ENCODE measurements around the gene FBXL16.
"Not testable (repeated sequence)": the region's sequence is repeated elsewhere in the genome, so short reads cannot be mapped to it uniquely, and the experiment has no call there.

FBXL16 gene, protein sequence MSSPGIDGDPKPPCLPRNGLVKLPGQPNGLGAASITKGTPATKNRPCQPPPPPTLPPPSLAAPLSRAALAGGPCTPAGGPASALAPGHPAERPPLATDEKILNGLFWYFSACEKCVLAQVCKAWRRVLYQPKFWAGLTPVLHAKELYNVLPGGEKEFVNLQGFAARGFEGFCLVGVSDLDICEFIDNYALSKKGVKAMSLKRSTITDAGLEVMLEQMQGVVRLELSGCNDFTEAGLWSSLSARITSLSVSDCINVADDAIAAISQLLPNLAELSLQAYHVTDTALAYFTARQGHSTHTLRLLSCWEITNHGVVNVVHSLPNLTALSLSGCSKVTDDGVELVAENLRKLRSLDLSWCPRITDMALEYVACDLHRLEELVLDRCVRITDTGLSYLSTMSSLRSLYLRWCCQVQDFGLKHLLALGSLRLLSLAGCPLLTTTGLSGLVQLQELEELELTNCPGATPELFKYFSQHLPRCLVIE

DNA sequence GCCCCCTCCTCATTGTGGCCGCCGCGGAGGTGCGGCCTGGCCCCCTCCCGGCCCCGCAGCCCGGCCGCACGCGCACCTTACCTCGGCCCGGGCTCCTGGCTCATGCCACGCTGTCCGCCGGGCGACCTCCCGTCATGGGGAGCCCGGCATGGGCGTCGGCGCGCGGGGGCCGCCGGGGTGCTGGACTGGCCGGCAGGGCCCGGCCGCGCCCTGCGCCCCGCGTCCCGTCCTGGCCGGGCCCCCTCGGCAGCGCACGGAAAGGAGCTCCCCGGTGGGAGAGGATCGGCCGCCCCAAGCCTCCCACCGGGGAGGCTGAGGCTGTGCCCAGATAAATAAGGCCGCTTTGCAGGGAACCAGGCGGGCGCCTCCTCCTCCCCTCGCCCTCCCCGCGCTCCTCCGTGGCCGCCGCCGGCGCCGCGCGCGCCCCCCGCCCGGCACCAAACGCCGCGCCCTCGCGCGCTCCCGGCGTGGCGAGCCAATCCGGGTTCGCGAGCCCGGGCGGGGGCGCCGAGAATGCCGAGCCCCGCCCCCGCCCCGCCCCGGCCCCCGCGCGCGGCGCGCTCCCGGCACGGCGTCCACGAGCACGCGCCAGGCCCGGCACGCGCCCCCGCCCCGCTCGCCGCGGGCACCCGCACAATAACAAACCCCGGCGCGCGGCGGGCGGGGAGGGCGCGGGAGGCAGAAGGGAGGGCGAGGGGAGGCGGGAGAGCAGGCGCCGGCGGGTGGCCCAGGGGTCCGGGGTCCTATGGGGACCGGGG, at the start of gene FBXL16:
Gene FBXL16 (minus strand): TSS at position 371 of the 758 bp plus-strand sequence. CDS start 8,396 bp downstream, outside the sequence.
- DNase-seq (ENCODE audit: low read depth), result no peak

DNA sequence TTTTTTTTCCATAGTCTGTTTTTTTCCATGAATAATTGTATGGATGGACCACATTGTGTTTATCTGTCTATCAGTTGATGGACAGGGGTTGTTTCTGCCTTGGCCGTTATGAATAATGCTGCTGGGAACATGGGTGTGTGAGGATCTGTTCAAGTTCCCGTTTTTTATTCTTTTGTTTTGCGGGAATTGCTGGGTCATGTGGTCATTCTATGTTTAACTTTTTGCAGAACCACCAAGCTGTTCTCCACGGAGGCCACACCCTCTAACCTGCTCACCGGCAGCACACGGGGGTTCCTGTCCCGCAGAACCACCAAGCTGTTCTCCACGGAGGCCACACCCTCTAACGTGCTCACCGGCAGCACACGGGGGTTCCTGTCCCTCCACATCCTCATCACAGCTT, 49.1 kb upstream of the FBXL16 start:
- no peak for DNase-seq (ENCODE audit: low read depth)

DNA sequence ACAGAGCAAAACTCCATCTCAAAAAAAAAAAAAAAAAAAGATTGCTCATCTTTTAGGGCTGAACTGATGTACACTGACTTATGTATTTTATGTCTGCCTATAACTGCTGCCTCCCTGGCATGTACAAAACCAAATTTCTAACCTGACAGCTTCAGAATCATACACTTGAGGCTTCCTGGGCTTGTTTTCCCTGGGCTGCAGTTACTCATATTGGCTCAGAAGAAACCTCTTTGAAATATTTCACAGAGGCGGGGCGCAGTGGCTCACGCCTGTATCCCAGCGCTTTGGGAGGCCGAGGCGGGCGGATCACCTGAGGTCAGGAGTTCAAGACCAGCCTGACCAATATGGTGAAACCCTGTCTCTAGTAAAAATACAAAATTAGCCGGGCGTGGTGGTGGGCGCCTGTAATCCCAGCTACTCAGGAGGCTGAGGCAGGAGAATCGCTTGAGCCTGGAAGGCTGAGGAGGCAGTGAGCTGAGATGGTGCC, 48.6 kb upstream of the FBXL16 start:
- DNase-seq (ENCODE audit: low read depth), result not testable (repeated sequence)

DNA sequence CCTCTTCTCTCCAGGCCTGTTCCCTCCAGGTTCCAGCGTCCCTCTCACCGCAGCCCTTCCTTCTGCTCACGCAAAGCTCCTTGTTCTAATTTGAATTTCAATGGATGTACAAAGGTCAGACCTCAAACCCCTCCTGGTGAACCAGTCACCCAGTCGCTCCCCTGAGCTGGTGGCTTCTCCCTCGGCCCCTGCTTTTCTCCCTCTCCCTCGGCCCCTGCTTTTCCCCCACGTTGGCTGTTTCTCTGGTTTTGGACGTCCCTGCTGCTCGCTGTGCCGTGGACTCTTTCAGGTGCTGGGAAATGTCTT, 46.4 kb upstream of the FBXL16 start:
- DNase-seq (ENCODE audit: low read depth), result no peak

DNA sequence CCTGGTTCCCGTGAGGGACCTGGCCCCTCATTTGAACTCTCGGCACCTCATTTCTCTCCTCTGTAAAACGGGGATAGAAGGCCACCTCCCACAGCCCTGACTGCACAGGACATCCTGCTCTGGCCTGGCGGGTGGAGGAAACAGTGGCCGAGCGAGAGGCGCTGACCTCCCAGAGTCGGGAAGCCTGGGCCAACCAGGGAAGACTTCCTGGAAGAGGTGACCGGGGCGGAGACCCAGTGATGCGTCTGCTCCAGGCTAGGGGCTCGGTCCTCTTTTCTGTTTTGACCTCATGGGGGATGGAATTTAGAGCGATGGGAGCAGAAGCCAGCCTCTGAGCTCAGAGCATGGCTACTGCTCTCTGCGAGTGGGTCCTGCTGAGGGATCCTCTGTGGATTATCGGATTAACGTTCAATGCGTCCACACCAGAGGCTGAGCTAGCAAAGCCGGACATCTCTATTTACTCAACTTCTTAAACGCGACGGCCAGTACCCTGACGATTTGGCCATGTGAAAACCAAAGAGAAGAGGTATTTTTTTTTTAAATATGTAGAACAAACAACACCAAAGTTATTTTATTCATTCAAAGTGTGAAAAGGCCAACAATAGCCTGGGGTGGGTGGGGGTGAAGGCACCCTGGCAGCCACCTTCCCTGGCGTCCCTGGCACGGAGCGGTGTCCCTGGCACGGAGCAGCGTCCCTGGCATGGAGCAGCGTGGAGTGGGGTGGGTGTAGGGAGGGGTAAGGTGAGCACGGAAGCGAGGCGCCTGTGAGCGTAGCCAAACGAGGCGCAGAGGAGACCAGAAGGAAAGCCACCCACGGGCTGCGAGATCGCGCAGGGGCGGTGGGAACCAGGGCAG, 45.8 kb upstream of the FBXL16 start:
- no peak for DNase-seq (ENCODE audit: low read depth)

DNA sequence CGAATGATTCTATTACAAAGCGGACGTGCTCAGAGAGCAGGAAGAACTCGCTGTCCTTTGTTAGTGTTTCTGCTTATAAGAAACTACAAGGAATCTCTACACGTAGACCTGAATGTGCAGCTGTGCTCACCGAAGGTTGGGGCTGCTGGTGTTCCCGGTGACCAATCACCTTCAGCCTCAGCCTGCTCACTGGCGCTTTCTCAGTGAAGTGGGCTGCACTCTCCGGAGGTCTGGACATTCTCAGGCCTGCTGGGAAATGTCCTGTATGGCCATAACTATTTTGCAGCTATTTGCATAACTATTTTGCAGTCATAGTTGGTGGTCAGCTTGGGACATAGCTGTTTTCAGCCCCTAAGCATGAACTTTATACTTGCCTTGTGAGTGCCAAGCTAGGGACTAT, 44.9 kb upstream of the FBXL16 start:
- DNase-seq (ENCODE audit: low read depth), result no peak

DNA sequence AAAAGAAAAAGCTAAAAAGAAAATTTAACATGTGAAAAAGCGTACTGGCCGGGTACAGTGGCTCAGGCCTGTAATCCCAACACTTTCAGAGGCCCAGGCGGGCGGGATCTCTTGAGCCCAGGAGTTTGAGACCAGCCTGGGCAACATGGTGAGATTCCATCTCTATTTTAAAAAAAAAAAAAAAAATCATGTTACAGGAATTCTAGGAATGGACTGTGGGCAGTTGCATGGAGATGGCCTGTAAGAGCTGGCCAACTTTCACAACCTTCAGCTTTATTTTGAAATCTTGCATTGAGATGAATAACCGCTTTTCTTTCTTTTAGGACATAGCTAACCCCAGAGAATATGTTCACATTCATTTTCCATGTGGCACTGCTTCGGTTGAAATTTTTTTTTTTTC, 43.4 kb upstream of the FBXL16 start:
- DNase-seq (ENCODE audit: low read depth), result peak; percentile 50

DNA sequence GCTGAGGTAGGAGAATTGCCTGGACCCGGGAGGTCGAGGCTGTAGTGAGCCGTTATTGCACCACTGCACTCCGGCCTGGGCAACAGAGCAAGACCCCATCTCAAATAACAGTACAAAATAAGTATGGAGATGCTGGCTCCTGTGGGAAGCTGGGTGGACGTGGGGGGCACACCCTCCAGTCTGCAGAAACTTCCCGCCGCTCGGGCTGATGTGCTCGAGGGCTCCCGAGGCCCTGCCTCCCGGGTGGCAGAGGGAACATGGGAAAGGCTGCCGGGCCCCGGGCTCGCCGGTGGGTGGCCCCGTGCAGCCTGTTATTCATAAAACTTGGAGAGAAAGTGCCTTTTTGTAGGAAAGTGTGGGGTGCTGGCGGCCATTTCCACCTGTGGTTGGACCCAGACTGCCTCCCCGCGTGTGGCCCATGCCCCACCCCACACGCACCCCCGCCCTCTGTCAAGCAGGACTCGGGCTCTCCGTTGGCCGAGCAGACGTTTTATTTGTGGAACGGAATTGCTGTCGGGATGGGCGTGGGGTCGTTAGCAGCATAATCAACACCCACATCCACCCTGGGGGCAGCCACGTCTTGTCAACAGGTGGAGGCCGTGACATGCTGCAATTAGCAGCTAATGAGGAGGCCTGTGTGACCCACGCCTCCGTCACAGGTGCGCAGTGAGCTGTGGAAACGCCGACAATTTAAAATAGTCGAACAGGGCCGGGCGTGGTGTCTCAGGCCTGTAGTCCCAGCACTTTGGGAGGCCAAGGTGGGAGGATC, 42.6 kb upstream of the FBXL16 start:
- DNase-seq (ENCODE audit: low read depth), result no peak

DNA sequence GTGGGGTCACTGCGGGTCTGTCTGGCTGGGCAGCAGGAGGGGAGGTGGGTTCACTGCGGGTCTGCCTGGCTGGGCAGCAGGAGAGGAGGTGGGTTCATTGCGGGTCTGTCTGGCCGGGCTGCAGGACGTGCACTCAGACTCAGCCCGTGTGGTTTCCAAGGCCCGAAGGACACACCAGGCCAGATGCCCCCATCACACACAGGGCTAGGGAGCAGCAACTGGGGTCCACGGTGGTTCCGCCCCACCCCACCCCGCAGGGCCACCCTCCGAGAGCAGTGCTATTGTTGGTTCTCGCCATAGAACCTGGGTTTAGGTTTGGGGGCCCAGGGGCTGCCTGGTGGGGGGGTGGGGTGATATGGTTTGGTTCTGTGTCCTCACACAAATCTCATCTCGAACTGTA, 41.0 kb upstream of the FBXL16 start:
- DNase-seq (ENCODE audit: low read depth), result no peak

DNA sequence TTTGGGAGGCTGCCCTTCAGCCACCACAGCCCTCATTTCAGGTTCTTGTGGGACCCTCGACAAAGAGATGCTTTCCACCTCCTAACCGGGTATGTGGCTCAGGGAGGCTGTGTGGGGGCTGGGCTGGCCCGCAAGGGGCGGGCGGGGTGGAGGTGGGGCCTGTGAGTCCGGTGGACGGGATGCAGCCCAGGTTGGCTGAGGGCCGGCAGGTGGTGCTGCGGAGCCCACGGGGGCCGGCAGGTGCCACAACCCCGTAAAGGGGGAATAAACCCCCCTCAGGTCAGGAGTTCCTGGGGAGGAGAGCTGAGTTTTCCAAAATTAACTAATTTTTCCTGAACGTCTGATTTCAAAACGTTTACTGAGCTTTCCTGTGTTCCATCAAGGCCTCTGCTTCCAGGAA, 40.1 kb upstream of the FBXL16 start:
- peak; percentile 43 for DNase-seq (ENCODE audit: low read depth)

DNA sequence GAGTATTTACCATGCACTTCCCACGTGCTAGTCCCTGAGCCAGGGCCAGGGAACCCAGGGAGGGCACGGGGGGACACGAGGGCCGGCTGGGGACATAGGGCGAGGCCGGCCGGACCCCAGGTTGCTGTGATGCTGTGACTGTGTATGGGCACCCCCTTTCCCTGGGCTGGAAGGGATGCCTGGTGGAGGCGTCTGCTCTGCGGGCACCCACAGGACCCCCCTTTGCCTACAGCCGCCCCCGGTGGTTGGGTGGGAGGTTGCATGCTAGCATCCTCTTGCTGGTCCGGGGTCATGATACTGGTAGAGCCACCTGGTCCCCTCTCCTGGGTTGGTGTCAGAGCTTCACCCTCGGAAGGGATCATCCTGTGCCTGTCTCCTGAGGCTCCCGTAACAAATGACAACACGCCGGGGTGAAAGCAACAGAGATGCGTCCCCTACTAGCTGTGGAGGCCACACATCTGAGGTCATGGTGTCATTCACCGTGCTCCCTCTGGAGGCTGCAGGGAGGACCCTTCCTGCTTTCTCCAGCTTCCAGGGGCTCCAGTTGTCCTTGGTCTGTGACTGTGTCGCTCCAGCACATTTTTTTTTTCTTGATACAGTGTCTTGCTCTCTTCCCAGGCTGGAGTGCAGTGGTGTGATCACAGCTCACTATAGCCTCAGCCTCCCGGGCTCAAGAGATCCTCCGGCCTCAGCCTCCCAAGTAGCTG, 38.3 kb upstream of the FBXL16 start:
- no peak for DNase-seq (ENCODE audit: low read depth)

DNA sequence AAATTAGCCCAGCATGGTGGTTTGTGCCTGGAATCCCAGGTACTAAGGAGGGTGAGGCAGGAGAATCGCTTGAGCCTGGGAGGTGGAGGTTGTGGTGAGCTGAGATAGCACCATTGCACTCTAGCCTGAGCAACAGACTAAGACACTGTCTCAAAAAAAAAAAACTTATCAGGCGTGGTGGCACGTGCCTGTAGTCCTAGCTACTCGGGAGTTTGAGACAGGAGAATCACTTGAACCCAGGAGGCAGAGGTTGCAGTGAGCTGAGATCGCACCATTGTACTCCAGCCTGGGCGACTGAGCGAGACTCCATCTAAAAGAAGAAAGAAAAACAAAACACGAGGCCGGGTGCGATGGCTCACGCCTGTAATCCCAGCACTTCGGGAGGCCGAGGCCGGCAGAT, 37.3 kb upstream of the FBXL16 start:
- not testable (repeated sequence) for DNase-seq (ENCODE audit: low read depth)

DNA sequence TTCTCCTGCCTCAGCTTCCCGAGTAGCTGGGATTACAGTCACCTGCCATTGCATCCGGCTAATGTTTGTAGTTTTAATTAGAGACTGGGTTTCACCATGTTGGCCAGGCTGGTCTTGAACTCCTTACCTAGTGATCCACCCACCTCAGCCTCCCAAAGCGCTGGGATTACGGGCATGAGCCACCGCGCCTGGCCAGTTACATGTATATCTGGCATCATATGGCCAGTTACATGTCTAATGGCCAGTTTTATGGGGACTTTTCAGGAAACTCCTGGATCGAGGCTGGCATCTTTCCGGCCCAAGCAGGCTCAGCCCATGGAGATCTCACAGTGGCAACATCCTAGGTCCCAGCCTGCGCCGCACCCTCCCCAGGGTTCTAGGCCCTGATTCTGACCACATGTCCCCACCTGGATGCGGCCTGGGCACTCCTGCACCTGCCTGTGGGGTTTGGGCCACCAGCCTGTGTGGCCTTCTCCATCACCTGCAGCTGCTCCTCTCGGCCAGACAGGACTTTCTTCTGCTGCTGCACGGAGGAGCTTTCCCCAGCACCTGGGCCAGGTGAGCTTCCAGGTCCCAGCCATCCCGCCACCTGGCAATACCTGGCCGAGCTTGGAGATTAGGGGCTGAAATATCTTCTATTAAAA, 36.5 kb upstream of the FBXL16 start:
- DNase-seq (ENCODE audit: low read depth), result no peak

DNA sequence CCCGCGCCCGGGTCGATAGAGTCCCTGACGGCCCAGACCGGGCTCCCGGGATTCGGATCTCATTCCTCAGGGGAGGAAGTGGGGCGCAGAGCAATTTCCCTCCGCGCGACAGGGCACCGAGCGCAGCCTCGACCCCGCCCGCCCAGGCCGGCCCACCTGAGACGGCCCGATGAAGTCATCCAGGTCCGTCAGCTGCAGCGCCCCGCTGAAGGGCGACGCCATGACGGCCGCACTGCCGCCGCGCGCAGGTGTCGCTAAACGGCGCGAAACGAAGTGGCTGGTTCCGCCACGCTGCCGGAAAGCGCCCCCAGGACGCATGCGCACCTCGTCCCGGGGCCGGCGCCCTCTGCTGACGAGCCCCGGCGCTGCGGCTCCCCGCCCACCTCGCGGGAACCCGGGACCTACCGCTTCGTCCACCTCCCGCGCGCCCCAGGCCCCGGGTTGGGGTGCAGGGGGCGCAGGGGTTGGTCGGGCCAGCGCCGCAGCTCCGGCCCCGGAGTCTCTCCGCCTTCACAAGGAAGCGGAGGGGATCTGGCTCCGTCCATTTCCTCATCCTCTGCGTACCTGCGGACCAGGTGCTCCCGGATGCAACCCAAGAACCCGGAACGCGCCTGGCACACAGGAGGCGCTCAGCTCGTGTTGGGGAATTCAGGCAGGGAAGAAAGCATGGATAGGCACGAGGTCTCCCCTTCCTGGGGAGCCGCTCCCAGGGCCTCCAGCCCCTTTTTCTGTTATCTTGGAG, 35.3 kb upstream of the FBXL16 start, which contains the start of gene CIAO3:
Gene CIAO3 (minus strand): TSS at position 234 of the 742 bp plus-strand sequence. CDS start 12 bp downstream, at position 222.
- DNase-seq (ENCODE audit: low read depth), result peak; percentile 91

DNA sequence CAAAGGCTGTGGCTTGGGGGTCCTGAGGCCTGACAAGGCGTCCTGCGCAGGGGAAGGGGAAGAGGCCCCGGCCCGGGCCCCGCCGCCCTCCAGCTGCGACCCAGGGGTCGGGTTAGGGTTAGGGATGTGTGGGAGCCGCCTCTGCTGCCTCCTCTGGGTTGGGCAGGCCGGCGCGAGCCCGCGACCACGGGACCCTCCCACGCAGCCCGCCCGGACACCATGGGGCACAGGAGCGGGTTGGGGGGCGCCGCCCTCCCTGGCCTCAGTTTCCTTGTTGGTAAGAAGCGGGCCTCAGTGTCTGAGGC, 34.8 kb upstream of the FBXL16 start:
- no peak for DNase-seq (ENCODE audit: low read depth)

DNA sequence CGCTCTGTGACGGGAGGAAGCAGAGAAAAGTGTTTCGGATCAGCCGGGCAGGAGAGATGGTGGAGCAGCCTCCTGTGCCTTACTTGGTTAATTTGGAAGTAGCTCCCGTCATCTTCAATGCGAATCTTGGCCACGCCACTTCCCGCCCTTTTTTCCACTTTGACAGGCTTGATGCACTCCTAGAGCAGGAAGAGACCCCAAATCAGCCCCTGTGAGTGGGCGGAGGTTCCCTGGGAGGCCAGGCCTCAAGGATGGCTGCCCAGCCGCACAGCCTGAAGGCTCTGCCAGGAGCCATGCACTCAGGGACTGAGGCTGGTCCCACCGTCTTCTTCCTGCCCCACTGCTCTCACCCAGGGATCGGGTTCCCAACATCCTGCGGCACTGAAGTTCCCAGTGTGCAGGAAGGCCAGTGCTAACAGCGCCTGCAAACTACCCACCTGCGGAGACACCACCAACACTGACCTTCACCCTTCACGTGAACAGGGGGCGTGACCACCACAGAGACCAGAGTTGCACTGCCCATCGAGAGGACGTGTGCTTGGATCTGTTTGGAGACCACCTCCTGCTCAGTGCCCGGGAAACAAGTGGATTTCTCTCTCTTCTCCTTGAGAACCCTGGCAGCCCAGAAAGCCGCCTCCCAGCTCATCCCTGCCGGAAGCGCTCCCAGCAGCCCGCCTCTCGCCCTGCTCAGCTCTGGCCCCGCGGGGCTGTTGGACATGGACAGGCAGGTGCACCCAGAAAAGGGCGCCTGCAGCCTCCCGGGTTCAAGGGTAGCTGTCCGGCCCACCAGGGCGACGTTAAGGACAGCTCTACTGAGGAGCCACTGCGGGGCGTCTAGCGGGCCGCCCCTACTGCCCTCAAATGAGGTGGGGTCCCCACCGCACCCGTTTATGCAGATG, 34.2 kb upstream of the FBXL16 start:
- no peak for DNase-seq (ENCODE audit: low read depth)

DNA sequence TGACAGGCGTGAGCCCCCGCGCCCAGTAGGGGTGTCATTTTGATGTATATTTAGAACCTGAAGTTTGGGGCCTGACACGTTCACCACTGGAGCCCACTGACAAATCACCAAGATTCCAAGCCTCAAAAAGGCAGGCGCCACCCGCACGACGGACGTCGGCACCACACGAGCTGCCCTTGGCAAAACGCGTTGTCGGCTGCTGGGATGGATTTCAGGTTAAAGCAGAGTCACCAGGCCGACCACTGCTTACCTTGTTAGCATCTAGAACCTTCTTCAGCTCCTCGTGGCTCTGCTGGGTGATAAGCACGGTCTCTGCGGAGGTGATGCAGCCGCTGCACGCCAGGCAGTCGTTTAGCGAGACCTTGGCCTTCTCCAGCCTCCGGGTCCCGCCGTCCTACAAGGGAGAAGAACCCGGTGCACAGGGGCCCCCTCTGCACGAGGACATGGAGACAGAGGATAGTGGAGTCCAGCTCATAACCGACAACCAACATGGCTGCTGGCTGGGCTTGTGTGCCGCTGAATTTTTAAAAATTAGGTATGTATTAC, 31.4 kb upstream of the FBXL16 start:
- no peak for DNase-seq (ENCODE audit: low read depth)

DNA sequence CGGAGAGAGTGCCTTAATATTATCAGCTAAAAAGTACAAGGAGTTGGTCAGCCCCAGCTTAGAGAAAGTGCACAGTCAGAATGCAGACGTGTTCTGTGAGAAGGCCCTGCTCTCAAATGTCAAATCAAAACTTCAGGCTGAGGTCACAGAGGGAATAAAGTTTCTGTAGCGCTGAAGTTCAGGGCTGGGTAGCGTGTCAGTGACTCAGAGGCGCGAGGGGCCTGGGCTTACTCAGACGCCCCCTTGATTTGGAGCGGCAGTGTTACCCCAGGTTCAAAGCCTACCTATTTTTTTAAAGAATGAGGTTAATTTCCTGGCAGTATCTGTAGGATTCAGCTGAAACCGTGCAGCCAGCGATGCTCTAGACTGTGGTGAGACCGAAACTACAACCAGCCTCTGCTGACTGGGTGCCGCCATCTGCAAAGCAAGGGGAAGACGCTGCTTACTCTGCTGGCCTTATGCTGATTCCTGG, 30.4 kb upstream of the FBXL16 start:
- no peak for DNase-seq (ENCODE audit: low read depth)
